ENCODE measurements around the gene MOB3B. TPM values are rescaled to one million over a fixed set of nuclear protein-coding genes. Genes with fewer than 3 reads are reported as not detected.

Gene MOB3B
- total and polyA plus RNA-seq, 2 of the 13 experiments (the other 11 are each of a cell fraction or from before 2014, with no cell fraction given) = 0.03 to 0.09 TPM

DNA sequence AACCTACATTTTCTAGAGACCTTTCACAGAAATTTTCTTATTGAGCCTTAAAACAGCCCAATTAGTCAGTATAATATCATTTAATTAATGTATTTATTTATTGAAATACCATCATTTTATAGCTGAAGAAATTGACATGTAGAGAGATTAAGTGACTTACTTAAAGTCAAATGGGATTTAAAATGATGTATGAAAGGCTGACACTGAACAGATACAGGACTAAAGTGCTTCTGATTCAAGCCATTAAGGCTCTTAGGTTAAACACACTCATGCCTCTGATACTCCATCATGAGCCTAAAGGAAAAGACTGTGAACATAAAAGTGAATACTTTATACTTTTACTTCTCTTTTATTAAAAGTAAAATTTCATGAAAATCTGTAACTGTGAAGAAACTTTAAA is 30.8 kb upstream of the MOB3B start:
- intact Hi-C loops (cut with micrococcal nuclease; ENCODE audit: unreplicated experiment) (no loop called here), in situ Hi-C loops (cut with HindIII; ENCODE audit: extremely low pct_ligation_motif_present, low pct_unique_long_range_greater_than_20kb) (no loop called here)
- Histone ChIP-seq H3K9me3 (ENCODE audit: low read length) (no peaks in the 10 kb centered on the region), H3K27ac (ENCODE audit: extremely low read length, insufficient read depth, low read length) (no peak overlapping the region), H3K79me2 (ENCODE audit: insufficient read depth, low read length) (no peaks in the 10 kb centered on the region), H3K9ac (ENCODE audit: insufficient read depth, low read depth, low read length) (no peak overlapping the region), H4K20me1 (ENCODE audit: insufficient read depth, low read length) (no peaks in the 10 kb centered on the region), H3K36me3 (replicated peaks in 1 of 2; ENCODE audit: control insufficient read depth in 1 of 2, insufficient read depth in 2 of 2, low read length in 2 of 2) (peaks cover 0 to 6% of the 10 kb centered on the region in 2 experiments; a peak in 1 of 5 replicates), H2AFZ (ENCODE audit: low read length) (no peak overlapping the region), H3K4me2 (ENCODE audit: low read depth, low read length) (no peak overlapping the region), H3K4me1 (ENCODE audit: insufficient read depth, low read length) (peaks cover 3% of the 10 kb centered on the region), H3K4me3 (replicated peaks in 1 of 3; ENCODE audit: insufficient read depth in 1 of 3, low read depth in 2 of 3, low read length in 3 of 3) (no peak overlapping the region), H3K27me3 (ENCODE audit: control insufficient read depth in 1 of 2, insufficient read depth in 2 of 2, low read length in 2 of 2) (no peaks in the 10 kb centered on the region)
- BruUV-seq (replicated peaks) = no TSS peak
- DNase-seq (ENCODE audit: low spot score) = no peak
- no peak for FAIRE-seq
- POLR2A ChIA-PET = no interaction called here
- TF ChIP-seq JUND (CRISPR knock-in tag; IDR thresholded peaks at IDR 0.05) = no peak
- no peak for TF ChIP-seq KDM5A (IDR thresholded peaks at IDR 0.05; ENCODE audit: borderline replicate concordance, low read length)
- TF ChIP-seq ZNF354B (CRISPR knock-in tag; IDR thresholded peaks at IDR 0.05) = no peak
- TF ChIP-seq HCFC1 (IDR thresholded peaks at IDR 0.05; ENCODE audit: low read depth, low read length) = no peak
- TF ChIP-seq RXRB (CRISPR knock-in tag; IDR thresholded peaks at IDR 0.05; ENCODE audit: borderline replicate concordance) = no peak
- no peak for TF ChIP-seq ZNF550 (CRISPR knock-in tag; IDR thresholded peaks at IDR 0.05; ENCODE audit: borderline replicate concordance)
- no peak for TF ChIP-seq ZNF564 (CRISPR knock-in tag; IDR thresholded peaks at IDR 0.05)
- TF ChIP-seq NFIC (IDR thresholded peaks at IDR 0.05; ENCODE audit: low read length) = no peak
- CTCF ChIA-PET (ENCODE audit: low intra/inter-chr PET ratio, low total read pairs) = no interaction called here
- no peak for ATAC-seq

DNA sequence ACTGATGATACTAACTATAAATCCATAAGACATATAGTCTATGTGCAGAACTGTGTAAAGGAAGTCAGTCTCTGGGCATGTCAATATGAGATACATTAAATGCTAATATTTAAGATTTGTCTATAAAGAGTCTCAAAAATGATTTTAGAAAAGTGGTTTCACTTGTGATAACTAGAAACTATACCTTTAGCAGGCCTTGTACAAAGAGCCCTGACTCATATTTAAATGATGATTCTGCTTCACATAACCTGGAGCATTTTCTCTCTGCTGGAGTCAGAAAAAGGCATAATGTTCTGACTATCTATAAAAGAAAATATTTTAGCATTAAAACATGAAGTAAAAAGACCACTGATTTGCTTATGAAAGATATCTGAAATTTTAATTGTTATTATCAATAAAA is 28.7 kb upstream of the MOB3B start:
- Histone ChIP-seq H3K4me3 (replicated peaks in 1 of 3; ENCODE audit: insufficient read depth in 1 of 3, low read depth in 2 of 3, low read length in 3 of 3) (no peak overlapping the region), H3K79me2 (ENCODE audit: insufficient read depth, low read length) (no peaks in the 10 kb centered on the region), H3K9ac (ENCODE audit: insufficient read depth, low read depth, low read length) (no peak overlapping the region), H3K36me3 (replicated peaks in 1 of 2; ENCODE audit: control insufficient read depth in 1 of 2, insufficient read depth in 2 of 2, low read length in 2 of 2) (peaks cover 0 to 6% of the 10 kb centered on the region in 2 experiments; a peak in 1 of 5 replicates), H4K20me1 (ENCODE audit: insufficient read depth, low read length) (no peaks in the 10 kb centered on the region), H3K4me1 (ENCODE audit: insufficient read depth, low read length) (no peaks in the 10 kb centered on the region), H3K9me3 (ENCODE audit: low read length) (no peaks in the 10 kb centered on the region), H2AFZ (ENCODE audit: low read length) (no peak overlapping the region), H3K27me3 (ENCODE audit: control insufficient read depth in 1 of 2, insufficient read depth in 2 of 2, low read length in 2 of 2) (no peaks in the 10 kb centered on the region), H3K27ac (ENCODE audit: extremely low read length, insufficient read depth, low read length) (no peak overlapping the region), H3K4me2 (ENCODE audit: low read depth, low read length) (no peak overlapping the region)
- DNase-seq (ENCODE audit: low spot score) (no peak), ATAC-seq (no peak), FAIRE-seq (no peak)
- in situ Hi-C loops (cut with HindIII; ENCODE audit: extremely low pct_ligation_motif_present, low pct_unique_long_range_greater_than_20kb) = no loop called here
- POLR2A ChIA-PET = no interaction called here
- CTCF ChIA-PET (ENCODE audit: low intra/inter-chr PET ratio, low total read pairs) = no interaction called here
- intact Hi-C loops (cut with micrococcal nuclease; ENCODE audit: unreplicated experiment) = no loop called here
- BruUV-seq (replicated peaks) = no TSS peak
- TF ChIP-seq ZNF547 (CRISPR knock-in tag; IDR thresholded peaks at IDR 0.05) (no peak), BORCS8-MEF2B (CRISPR knock-in tag; IDR thresholded peaks at IDR 0.05) (no peak), POLR2AphosphoS5 (IDR thresholded peaks at IDR 0.05; ENCODE audit: low read depth, low read length) (no peak), ERF (CRISPR knock-in tag; IDR thresholded peaks at IDR 0.05) (no peak), NR3C1 (CRISPR knock-in tag; IDR thresholded peaks at IDR 0.05) (no peak), BCL6 (CRISPR knock-in tag; IDR thresholded peaks at IDR 0.05) (no peak), SRSF4 (IDR thresholded peaks at IDR 0.05; ENCODE audit: low read depth, low read length, poor library complexity, severe bottlenecking) (no peak), NR2F2 (IDR thresholded peaks at IDR 0.05; ENCODE audit: borderline replicate concordance, low read depth) (no peak), ZNF234 (CRISPR knock-in tag; conservative IDR thresholded peaks at IDR 0.05) (no peak), ZNF232 (CRISPR knock-in tag; IDR thresholded peaks at IDR 0.05; ENCODE audit: borderline replicate concordance) (no peak), SPEN (CRISPR knock-in tag; IDR thresholded peaks at IDR 0.05; ENCODE audit: low read depth) (no peak)
- TF ChIP-seq, protein P1, sequence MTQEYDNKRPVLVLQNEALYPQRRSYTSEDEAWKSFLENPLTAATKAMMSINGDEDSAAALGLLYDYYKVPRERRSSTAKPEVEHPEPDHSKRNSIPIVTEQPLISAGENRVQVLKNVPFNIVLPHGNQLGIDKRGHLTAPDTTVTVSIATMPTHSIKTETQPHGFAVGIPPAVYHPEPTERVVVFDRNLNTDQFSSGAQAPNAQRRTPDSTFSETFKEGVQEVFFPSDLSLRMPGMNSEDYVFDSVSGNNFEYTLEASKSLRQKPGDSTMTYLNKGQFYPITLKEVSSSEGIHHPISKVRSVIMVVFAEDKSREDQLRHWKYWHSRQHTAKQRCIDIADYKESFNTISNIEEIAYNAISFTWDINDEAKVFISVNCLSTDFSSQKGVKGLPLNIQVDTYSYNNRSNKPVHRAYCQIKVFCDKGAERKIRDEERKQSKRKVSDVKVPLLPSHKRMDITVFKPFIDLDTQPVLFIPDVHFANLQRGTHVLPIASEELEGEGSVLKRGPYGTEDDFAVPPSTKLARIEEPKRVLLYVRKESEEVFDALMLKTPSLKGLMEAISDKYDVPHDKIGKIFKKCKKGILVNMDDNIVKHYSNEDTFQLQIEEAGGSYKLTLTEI (CRISPR knock-in tag; conservative IDR thresholded peaks at IDR 0.05) = no peak
- TF ChIP-seq, protein P2, sequence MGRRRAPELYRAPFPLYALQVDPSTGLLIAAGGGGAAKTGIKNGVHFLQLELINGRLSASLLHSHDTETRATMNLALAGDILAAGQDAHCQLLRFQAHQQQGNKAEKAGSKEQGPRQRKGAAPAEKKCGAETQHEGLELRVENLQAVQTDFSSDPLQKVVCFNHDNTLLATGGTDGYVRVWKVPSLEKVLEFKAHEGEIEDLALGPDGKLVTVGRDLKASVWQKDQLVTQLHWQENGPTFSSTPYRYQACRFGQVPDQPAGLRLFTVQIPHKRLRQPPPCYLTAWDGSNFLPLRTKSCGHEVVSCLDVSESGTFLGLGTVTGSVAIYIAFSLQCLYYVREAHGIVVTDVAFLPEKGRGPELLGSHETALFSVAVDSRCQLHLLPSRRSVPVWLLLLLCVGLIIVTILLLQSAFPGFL (CRISPR knock-in tag; IDR thresholded peaks at IDR 0.05) = no peak

Measured in HepG2 (cell line).